IMR-90 (cell line): ENCODE data around the gene HOXB7. TPM values are rescaled to one million over a fixed set of nuclear protein-coding genes. Genes with fewer than 3 reads are reported as not detected.
A peak's percentile ranks its signal among the peaks of the same experiment; 100 is the strongest.

ENCODE experiments used
- ATAC-seq: fragments of 200-7000 bp; cut with Tn5 transposase; 2 replicates; pipeline ENCODE4 v1.9.1; 2020; ENCODE audit warnings: low read depth, mild to moderate bottlenecking, moderate library complexity
- BruUV-seq: library from RNA; stranded (reverse); fragments of 400-500 nt; replicated peaks from 2 replicates; lab custom pipeline; 2021; lab: Mats Ljungman, UMichigan
- CTCF ChIA-PET: fragments of 300-600 bp; formaldehyde crosslinking; extraction: SDS; loops from one replicate; lab custom pipeline; 2021; ENCODE audit warnings: antibody characterized with exemption; lab: Yijun Ruan, JAX
- POLR2A ChIA-PET: fragments of 300-600 bp; sonication (Branson Sonifier 250); formaldehyde crosslinking; loops from one replicate; lab custom pipeline; 2022; ENCODE audit warnings: antibody characterized with exemption; ENCODE audit not compliant: unreplicated experiment; lab: Charles Lee
- DNase-seq: peaks from one replicate; pipeline ENCODE4 v3.0.0; 2013
- H2AFZ ChIP-seq: replicated peaks from 2 replicates; pipeline ENCODE3; 2013; ENCODE audit warnings: low read length, mild to moderate bottlenecking; ENCODE audit not compliant: poor library complexity
- H2AK5ac ChIP-seq: 2 replicates; pipeline ENCODE4 v1.6.1; 2013; ENCODE audit warnings: low read depth, low read length, inconsistent platforms
- H2AK9ac ChIP-seq: replicated peaks from 2 replicates; pipeline ENCODE3; 2013; ENCODE audit warnings: mild to moderate bottlenecking, low read depth, low read length, moderate library complexity; ENCODE audit not compliant: poor library complexity
- H2BK120ac ChIP-seq: 2 replicates; pipeline ENCODE4 v1.6.1; 2013; ENCODE audit warnings: low read depth, low read length, inconsistent platforms
- H2BK15ac ChIP-seq: 3 replicates; pipeline ENCODE4 v1.6.1; 2013; ENCODE audit warnings: low read depth, low read length, inconsistent platforms
- H2BK20ac ChIP-seq: 2 replicates; pipeline ENCODE4 v1.6.1; 2013; ENCODE audit warnings: low read depth, mild to moderate bottlenecking, inconsistent platforms, low read length, moderate library complexity
- H2BK5ac ChIP-seq: 2 replicates; pipeline ENCODE4 v1.6.1; 2013; ENCODE audit warnings: mild to moderate bottlenecking, low read depth, low read length, inconsistent platforms; ENCODE audit not compliant: poor library complexity, severe bottlenecking
- H3K14ac ChIP-seq: replicated peaks from 2 replicates; pipeline ENCODE4 v1.6.1; 2013; ENCODE audit warnings: low read depth, low read length, inconsistent platforms
- H3K18ac ChIP-seq: 2 replicates; pipeline ENCODE4 v1.6.1; 2013; ENCODE audit warnings: low read depth, low read length, control low read depth
- H3K23ac ChIP-seq: 2 replicates; pipeline ENCODE4 v1.6.1; 2013; ENCODE audit warnings: low read depth, low read length, inconsistent platforms
- H3K27ac ChIP-seq: 2 replicates; pipeline ENCODE4 v1.5.1; 2013; ENCODE audit warnings: mild to moderate bottlenecking, control low read depth, low read length; ENCODE audit not compliant: insufficient read depth
- H3K27me3 ChIP-seq: 2 replicates; pipeline ENCODE4 v1.6.1; 2013; ENCODE audit warnings: low read length; ENCODE audit not compliant: control insufficient read depth, insufficient read depth
- H3K36me3 ChIP-seq: 2 replicates; pipeline ENCODE4 v1.6.1; 2013; ENCODE audit warnings: low read length, mixed read lengths; ENCODE audit not compliant: control insufficient read depth, insufficient read depth
- H3K4ac ChIP-seq: 2 replicates; pipeline ENCODE4 v1.6.1; 2013; ENCODE audit warnings: low read depth, low read length, inconsistent platforms
- H3K4me1 ChIP-seq: 2 replicates; pipeline ENCODE4 v1.6.1; 2013; ENCODE audit warnings: low read length, mixed read lengths; ENCODE audit not compliant: control insufficient read depth, insufficient read depth
- H3K4me2 ChIP-seq: 2 replicates; pipeline ENCODE4 v1.6.1; 2013; ENCODE audit warnings: low read depth, mild to moderate bottlenecking, control low read depth, low read length, moderate library complexity
- H3K4me3 ChIP-seq: 2 replicates; pipeline ENCODE4 v1.5.1; 2013; ENCODE audit warnings: low read depth, mild to moderate bottlenecking, control low read depth, low read length, moderate library complexity; ENCODE audit not compliant: insufficient read depth
- H3K56ac ChIP-seq: 2 replicates; pipeline ENCODE4 v1.6.1; 2013; ENCODE audit warnings: low read length, inconsistent platforms; ENCODE audit not compliant: insufficient read depth; ENCODE audit errors: extremely low read depth
- H3K79me1 ChIP-seq, 2 experiments: 2 replicates each; pipeline ENCODE4 v1.6.1; 2013; ENCODE audit warnings: low read length in 2 of 2, inconsistent platforms in 1 of 2, low read depth in 1 of 2
- H3K9ac ChIP-seq: 2 replicates; pipeline ENCODE4 v1.6.1; 2013; ENCODE audit warnings: low read depth, low read length, control low read depth
- H3K9me1 ChIP-seq: 2 replicates; pipeline ENCODE4 v1.6.1; 2013; ENCODE audit warnings: low read length, inconsistent platforms; ENCODE audit not compliant: insufficient read depth
- H3K9me3 ChIP-seq: 2 replicates; pipeline ENCODE4 v1.6.1; 2013; ENCODE audit warnings: low read length; ENCODE audit not compliant: control insufficient read depth, insufficient read depth
- H4K20me1 ChIP-seq: 2 replicates; pipeline ENCODE4 v1.6.1; 2013; ENCODE audit warnings: low read length, inconsistent platforms; ENCODE audit not compliant: insufficient read depth
- H4K5ac ChIP-seq: 2 replicates; pipeline ENCODE4 v1.6.1; 2013; ENCODE audit warnings: mild to moderate bottlenecking, low read depth, low read length, control low read depth
- H4K8ac ChIP-seq, 2 experiments: 2 replicates each; pipeline ENCODE4 v1.6.1; 2013; ENCODE audit warnings: low read depth in 2 of 2, low read length in 2 of 2, control low read depth in 1 of 2, inconsistent platforms in 1 of 2
- H4K91ac ChIP-seq: 2 replicates; pipeline ENCODE4 v1.6.1; 2013; ENCODE audit warnings: low read depth, low read length, inconsistent platforms; ENCODE audit not compliant: insufficient read depth
- BHLHE40 ChIP-seq: fragments of 150-350 bp; IDR thresholded peaks from 2 replicates; pipeline ENCODE4 v1.6.1; 2016; ENCODE audit warnings: mild to moderate bottlenecking, low read depth, low read length
- MAZ ChIP-seq: IDR thresholded peaks from 2 replicates; pipeline ENCODE4 v1.6.1; 2012; ENCODE audit warnings: low read depth, mild to moderate bottlenecking, low read length, improper control_type of control experiment, moderate library complexity, borderline replicate concordance
- POLR2A ChIP-seq: IDR thresholded peaks from 2 replicates; pipeline ENCODE4 v1.6.1; 2012; ENCODE audit warnings: mild to moderate bottlenecking, low read depth, low read length
- WGBS, 2 experiments: methylation state at CpG; one replicate each; pipeline versions ENCODE4 v1.1.5 to v1.1.7; 2013; ENCODE audit warnings: missing lambda C conversion rate in 2 of 2; ENCODE audit not compliant: insufficient read length in 1 of 2; ENCODE audit errors: extremely low coverage in 2 of 2; 5-methylcytosine and 5-hydroxymethylcytosine counted together
- dilution Hi-C: fragments of 300-500 bp; cut with HindIII; formaldehyde crosslinking; loops from one replicate; pipeline ENCODE4 v1.14.3; 2018; ENCODE audit warnings: low sequenced_read_pairs; ENCODE audit not compliant: unreplicated experiment
- in situ Hi-C: fragments of 300-500 bp; cut with MboI; formaldehyde crosslinking; loops from 3 replicates; pipeline ENCODE4 v1.14.3; 2019; ENCODE audit warnings: low sequenced_read_pairs, inconsistent platforms, mixed read lengths
- intact Hi-C: fragments of 100-400 bp; cut with micrococcal nuclease; formaldehyde crosslinking; loops from 2 replicates; pipeline ENCODE4 v1.10.0; 2022
- polyA plus RNA-seq, 3 experiments: library from polyadenylated mRNA; depleted of rRNA; stranded (reverse); fragments of >200 nt; gene quantifications; 2 replicates each; pipeline ENCODE4 v1.2.3, GENCODE V29; 2012; ENCODE audit warnings: low replicate concordance in 1 of 3
- total RNA-seq: library from RNA; depleted of rRNA; stranded (reverse); fragments of >200 nt; gene quantifications from 2 replicates; pipeline ENCODE4 v1.2.3, GENCODE V29; 2012

The HOXB7 gene
- total and polyA plus RNA-seq, 2 of the 4 experiments (the other 2 are of a cell fraction), result 1.8 to 6.7 TPM

GRCh38 chr17:48575673-48576478 lies 34.9 kb downstream of the HOXB7 start:
- peak overlapping the region; percentile 96 for H3K9ac ChIP-seq
- peaks cover 20% of the 10 kb centered on the region for H3K4me1 ChIP-seq
- H3K27me3 ChIP-seq, result no peaks in the 10 kb centered on the region

More at GRCh38 chr17:48575673-48576478, 34.9 kb downstream of the HOXB7 start:
- peak overlapping the region; percentile 99 for H3K4ac ChIP-seq
- in situ Hi-C loops (no loop called here), intact Hi-C loops (loop anchor here (2.0 kb wide), 1 partner anchor 21 kb away; no protein-coding TSS in a partner anchor), dilution Hi-C loops (no loop called here)
- peak overlapping the region; percentile 98 for H4K91ac ChIP-seq
- 0% methylated on average over 1 of the region's 22 CpGs; no CpG with 5 or more reads in 1 of the 2 experiments for WGBS, 2 experiments
- ChIA-PET CTCF (interaction anchor here (0.6 kb wide), 1 partner anchor 1456 kb away, joined by 3 read pairs; no protein-coding TSS in a partner anchor), POLR2A (interaction anchor here (1.0 to 1.1 kb wide), 2 partner anchors 12 to 29 kb away, joined by 4 to 5 read pairs; no protein-coding TSS in a partner anchor)
- no peaks in the 10 kb centered on the region for H3K79me1 ChIP-seq
- H4K20me1 ChIP-seq, result peaks cover 5% of the 10 kb centered on the region
- H3K14ac ChIP-seq, result peak overlapping the region; percentile 100
- peak overlapping the region; percentile 44 for H2AFZ ChIP-seq
- H2AK9ac ChIP-seq, result peak overlapping the region; percentile 65
- H3K18ac ChIP-seq, result peak overlapping the region; percentile 99
- peak overlapping the region; percentile 99 for H2BK5ac ChIP-seq
- peak overlapping the region; percentile 93 for H2BK120ac ChIP-seq
- peak overlapping the region; percentile 40 for H3K4me3 ChIP-seq
- peak overlapping the region; percentile 96 for H3K4me2 ChIP-seq
- peak overlapping the region; percentile 91 for H3K56ac ChIP-seq
- H3K27ac ChIP-seq, result peak overlapping the region; percentile 99
- TF ChIP-seq MAZ, result peak; percentile 25; the same call in 1 of the 2 replicates
- TF ChIP-seq POLR2A, result 0 out of 2 replicates have a peak, but pooled peaks have one; percentile 27
- TF ChIP-seq BHLHE40, result no peak
- BruUV-seq, result no TSS peak
- H3K9me1 ChIP-seq, result no peaks in the 10 kb centered on the region
- ATAC-seq (no peak), DNase-seq (peak; percentile 67)
- peak overlapping the region; percentile 61 to 96 for H4K8ac ChIP-seq
- peak overlapping the region; percentile 99 for H3K23ac ChIP-seq
- peaks cover 48% of the 10 kb centered on the region for H3K36me3 ChIP-seq
- H4K5ac ChIP-seq, result peak overlapping the region; percentile 97
- H2AK5ac ChIP-seq, result peak overlapping the region; percentile 98
- H2BK15ac ChIP-seq, result peak overlapping the region; percentile 71; the same call in 2 of the 3 replicates
- no peaks in the 10 kb centered on the region for H3K9me3 ChIP-seq
- H2BK20ac ChIP-seq, result peak overlapping the region; percentile 78
